ENCODE measurements around the gene OPRM1.

GRCh38 chr6:154252678-154253077 is 213.6 kb downstream of the OPRM1 start:
- TF ChIP-seq CTCF (IDR thresholded peaks at IDR 0.05; ENCODE audit: borderline replicate concordance, extremely low read depth, low read length, poor library complexity, severe bottlenecking) (no peak), EZH2 (IDR thresholded peaks at IDR 0.05; ENCODE audit: borderline replicate concordance, low read depth, low read length, severe bottlenecking) (no peak)
